ENCODE results near the gene ADNP. TPM values are rescaled to one million over a fixed set of nuclear protein-coding genes. Genes with fewer than 3 reads are reported as not detected.

The ADNP gene
- total and polyA plus RNA-seq, 2 donors (not counting 1 experiment from before 2014, with no cell fraction given), result 20.4 to 94.8 TPM

GRCh38 chr20:50928469-50928868 lies 2.8 kb downstream of the ADNP start:
- TF ChIP-seq CTCF (IDR thresholded peaks at IDR 0.05) (no peak), EZH2 (IDR thresholded peaks at IDR 0.05; ENCODE audit: borderline replicate concordance, insufficient read depth, low read depth, low read length, poor library complexity, severe bottlenecking) (no peak)
- POLR2A ChIA-PET, result interaction anchor here (2.5 to 4.9 kb wide), 2 partner anchors 30 to 136 kb away, joined by 14 to 123 read pairs; partner anchors contain the start of genes BCAS4, DPM1 and MOCS3
- Mint-ChIP-seq H3K4me3 (peak overlapping the region; percentile 92), H3K27ac (peak overlapping the region; percentile 60), H3K4me1 (peaks cover 62% of the 10 kb centered on the region), H3K9me3 (ENCODE audit: insufficient read depth) (no peaks in the 10 kb centered on the region), H3K27me3 (no peaks in the 10 kb centered on the region)
- no peaks in the 10 kb centered on the region for H3K9me3 ChIP-seq (ENCODE audit: control extremely low read depth in 1 of 3, control insufficient read depth in 2 of 3, insufficient read depth in 1 of 3, low read length in 2 of 3)
- no CpG with 5 or more reads among the region's 5 CpGs for WGBS (ENCODE audit: insufficient coverage)
- DNase-seq (no peak), ATAC-seq (ENCODE audit: low read depth) (no peak)
- H3K27me3 ChIP-seq (replicated peaks in 1 of 4; ENCODE audit: control extremely low read depth in 1 of 4, control insufficient read depth in 3 of 4, insufficient read depth in 4 of 4, low read length in 3 of 4), result no peaks in the 10 kb centered on the region
- H3K4me2 ChIP-seq (replicated peaks; ENCODE audit: low read depth, low read length, poor library complexity, severe bottlenecking), result peak overlapping the region; percentile 83
- peaks cover 33% of the 10 kb centered on the region for H4K20me1 ChIP-seq (ENCODE audit: control insufficient read depth, insufficient read depth, low read length, poor library complexity, severe bottlenecking)
- peaks cover 70% of the 10 kb centered on the region for H3K79me2 ChIP-seq (ENCODE audit: control insufficient read depth, insufficient read depth, low read length)
- no peak overlapping the region for H2AFZ ChIP-seq (ENCODE audit: insufficient read depth, low read depth, low read length, poor library complexity, severe bottlenecking)
- peak overlapping the region in 1 of 5 experiments; percentile 76 for H3K4me3 ChIP-seq (ENCODE audit: control extremely low read depth in 1 of 5, extremely low read depth in 1 of 5, insufficient read depth in 1 of 5, low read depth in 2 of 5, low read length in 4 of 5)
- peak overlapping the region; percentile 1 for H3K9ac ChIP-seq (ENCODE audit: low read length)
- H3K4me1 ChIP-seq (ENCODE audit: control insufficient read depth in 2 of 2, insufficient read depth in 2 of 2, low read length in 2 of 2), result peaks cover 32% of the 10 kb centered on the region in 2 donors
- intact Hi-C loops (cut with micrococcal nuclease), result loop anchor here (5.0 kb wide), 1 partner anchor 36 kb away; no protein-coding TSS in a partner anchor
- CTCF ChIA-PET, result interaction anchor here (0.8 to 16.7 kb wide), 12 partner anchors 10 to 179 kb away, joined by 3 to 390 read pairs (median 5); partner anchors contain the start of genes BCAS4, DPM1 and MOCS3
- H3K27ac ChIP-seq (ENCODE audit: low read length in 2 of 2), result peak overlapping the region in 1 of 2 donors; percentile 68
- H3K36me3 ChIP-seq (replicated peaks in 1 of 2; ENCODE audit: control extremely low read depth in 1 of 2, control insufficient read depth in 1 of 2, extremely low read depth in 1 of 2, insufficient read depth in 2 of 2, low read length in 1 of 2), result peaks cover 0 to 48% of the 10 kb centered on the region in 2 experiments

- Histone ChIP-seq H4K20me1 (ENCODE audit: control insufficient read depth, insufficient read depth, low read length, poor library complexity, severe bottlenecking) (peaks cover 47% of the 10 kb centered on the region), H3K27ac (ENCODE audit: low read length in 2 of 2) (no peak overlapping the region), H3K4me2 (replicated peaks; ENCODE audit: low read depth, low read length, poor library complexity, severe bottlenecking) (no peak overlapping the region), H3K36me3 (replicated peaks in 1 of 2; ENCODE audit: control extremely low read depth in 1 of 2, control insufficient read depth in 1 of 2, extremely low read depth in 1 of 2, insufficient read depth in 2 of 2, low read length in 1 of 2) (peaks cover 0 to 53% of the 10 kb centered on the region in 2 experiments), H3K79me2 (ENCODE audit: control insufficient read depth, insufficient read depth, low read length) (peaks cover 89% of the 10 kb centered on the region), H3K4me1 (ENCODE audit: control insufficient read depth in 2 of 2, insufficient read depth in 2 of 2, low read length in 2 of 2) (peaks cover 41 to 43% of the 10 kb centered on the region in 2 donors), H3K4me3 (ENCODE audit: control extremely low read depth in 1 of 5, extremely low read depth in 1 of 5, insufficient read depth in 1 of 5, low read depth in 2 of 5, low read length in 4 of 5) (no peak overlapping the region), H3K27me3 (replicated peaks in 1 of 4; ENCODE audit: control extremely low read depth in 1 of 4, control insufficient read depth in 3 of 4, insufficient read depth in 4 of 4, low read length in 3 of 4) (no peaks in the 10 kb centered on the region), H2AFZ (ENCODE audit: insufficient read depth, low read depth, low read length, poor library complexity, severe bottlenecking) (no peak overlapping the region), H3K9ac (ENCODE audit: low read length) (no peak overlapping the region), H3K9me3 (ENCODE audit: control extremely low read depth in 1 of 3, control insufficient read depth in 2 of 3, insufficient read depth in 1 of 3, low read length in 2 of 3) (no peaks in the 10 kb centered on the region)
- H3K27ac Mint-ChIP-seq, result no peak overlapping the region
- H3K4me3 Mint-ChIP-seq, result no peak overlapping the region
- intact Hi-C loops (cut with micrococcal nuclease), result loop anchor here (5.0 kb wide), 1 partner anchor 34 kb away; no protein-coding TSS in a partner anchor
- ATAC-seq (ENCODE audit: low read depth) (no peak), DNase-seq (no peak)
- no peaks in the 10 kb centered on the region for H3K27me3 Mint-ChIP-seq
- TF ChIP-seq CTCF (IDR thresholded peaks at IDR 0.05) (no peak), EZH2 (IDR thresholded peaks at IDR 0.05; ENCODE audit: borderline replicate concordance, insufficient read depth, low read depth, low read length, poor library complexity, severe bottlenecking) (no peak)
- H3K4me1 Mint-ChIP-seq, result peaks cover 69% of the 10 kb centered on the region
- ChIA-PET CTCF (interaction anchor here (1.4 to 16.7 kb wide), 3 partner anchors 54 to 131 kb away, joined by 4 to 390 read pairs (median 5); partner anchors contain the start of gene BCAS4), POLR2A (interaction anchor here (1.2 kb wide), 1 partner anchor 11 kb away, joined by 3 read pairs; no protein-coding TSS in a partner anchor)
- no CpG with 5 or more reads among the region's 1 CpG for WGBS (ENCODE audit: insufficient coverage)
- no peaks in the 10 kb centered on the region for H3K9me3 Mint-ChIP-seq (ENCODE audit: insufficient read depth)
These were observed 4.7 kb downstream of the ADNP start for GRCh38 chr20:50926530-50926929.

All from B cell (primary cell).